ENCODE measurements around the gene MS4A3.
"Not testable (repeated sequence)": the region's sequence is repeated elsewhere in the genome, so short reads cannot be mapped to it uniquely, and the experiment has no call there.

MS4A3 gene

GRCh38 chr11:60088364-60088763 lies 31.9 kb downstream of the MS4A3 start, which contains the start of gene MS4A2:
TSS of gene MS4A2 (plus strand) at chr11:60088664. CDS start at chr11:60088766, 102 bp downstream.
- in situ Hi-C loops (cut with MboI; ENCODE audit: low sequenced_read_pairs) = no loop called here

GRCh38 chr11:60095477-60096120 lies 39.1 kb downstream of the MS4A3 start:
- in situ Hi-C loops (cut with MboI; ENCODE audit: low sequenced_read_pairs) = no loop called here

- in situ Hi-C loops (cut with MboI; ENCODE audit: low sequenced_read_pairs) = no loop called here
Measured at GRCh38 chr11:60097189-60097588, 40.7 kb downstream of the MS4A3 start.

- in situ Hi-C loops (cut with MboI; ENCODE audit: low sequenced_read_pairs) = no loop called here
Measured at GRCh38 chr11:60098508-60098907, 42.0 kb downstream of the MS4A3 start.

- in situ Hi-C loops (cut with MboI; ENCODE audit: low sequenced_read_pairs) = no loop called here
Measured at GRCh38 chr11:60100516-60100915, 44.1 kb downstream of the MS4A3 start.

GRCh38 chr11:60101368-60101767 lies 44.9 kb downstream of the MS4A3 start:
- in situ Hi-C loops (cut with MboI; ENCODE audit: low sequenced_read_pairs) = not testable (repeated sequence)

- in situ Hi-C loops (cut with MboI; ENCODE audit: low sequenced_read_pairs) = not testable (repeated sequence)
Measured at GRCh38 chr11:60104471-60105115, 48.1 kb downstream of the MS4A3 start.

- in situ Hi-C loops (cut with MboI; ENCODE audit: low sequenced_read_pairs) = not testable (repeated sequence)
Measured at GRCh38 chr11:60108631-60109030, 52.2 kb downstream of the MS4A3 start.

- in situ Hi-C loops (cut with MboI; ENCODE audit: low sequenced_read_pairs) = no loop called here
Measured at GRCh38 chr11:60111793-60112192, 55.3 kb downstream of the MS4A3 start.

GRCh38 chr11:60116996-60117790 lies 60.7 kb downstream of the MS4A3 start:
- in situ Hi-C loops (cut with MboI; ENCODE audit: low sequenced_read_pairs) = no loop called here

- in situ Hi-C loops (cut with MboI; ENCODE audit: low sequenced_read_pairs) = no loop called here
Measured at GRCh38 chr11:60118338-60118737, 61.9 kb downstream of the MS4A3 start.

GRCh38 chr11:60119710-60120109 lies 63.2 kb downstream of the MS4A3 start:
- in situ Hi-C loops (cut with MboI; ENCODE audit: low sequenced_read_pairs) = no loop called here
